Measurements from ENCODE around the gene AK6. TPM values are rescaled to one million over a fixed set of nuclear protein-coding genes. Genes with fewer than 3 reads are reported as not detected.
A peak's percentile ranks its signal among the peaks of the same experiment; 100 is the strongest.

The AK6 gene
- total RNA-seq (40.2 TPM), polyA plus RNA-seq (ENCODE audit: insufficient read depth in 1 of 8, insufficient read length in 8 of 8, low replicate concordance in 1 of 8) (10 to 100 TPM; 35.9 to 53.9 (median 44.6) TPM)
- long read RNA-seq, donor 1, transcript AK6-202 (5 exons, 1,648 nt), result major isoform, 7 of 8 reads
- long read RNA-seq, donor 1, partial matches to known transcripts, result 0 of 8 reads
- long read RNA-seq, donor 1, other reads (novel, unspliced or antisense), result 0 of 8 reads
- long read RNA-seq, donor 2, transcript AK6-202 (5 exons, 1,648 nt), result major isoform, 5 of 6 reads
- long read RNA-seq, donor 2, partial matches to known transcripts, result 0 of 6 reads
- long read RNA-seq, donor 2, other reads (novel, unspliced or antisense), result 0 of 6 reads
- long read RNA-seq, donor 3, transcript AK6-202 (5 exons, 1,648 nt), result major isoform, 30 of 31 reads
- long read RNA-seq, donor 3, partial matches to known transcripts, result 0 of 31 reads
- long read RNA-seq, donor 3, other reads (novel, unspliced or antisense), result 0 of 31 reads
- long read RNA-seq, donor 4, transcript AK6-202 (5 exons, 1,648 nt), result major isoform, 18 of 18 reads
- long read RNA-seq, donor 4, partial matches to known transcripts, result 0 of 18 reads
- long read RNA-seq, donor 4, other reads (novel, unspliced or antisense), result 0 of 18 reads
- long read RNA-seq, donor 5, transcript AK6-201 (5 exons, 1,183 nt), result minor isoform, 6 of 52 reads
- long read RNA-seq, donor 5, transcript AK6-202 (5 exons, 1,648 nt), result major isoform, 44 of 52 reads
- long read RNA-seq, donor 5, partial matches to known transcripts, result 0 of 52 reads
- long read RNA-seq, donor 5, other reads (novel, unspliced or antisense), result 0 of 52 reads
- long read RNA-seq, donor 6, transcript AK6-201 (5 exons, 1,183 nt), result minor isoform, 5 of 40 reads
- long read RNA-seq, donor 6, transcript AK6-202 (5 exons, 1,648 nt), result major isoform, 33 of 40 reads
- long read RNA-seq, donor 6, partial matches to known transcripts, result 0 of 40 reads
- long read RNA-seq, donor 6, other reads (novel, unspliced or antisense), result 0 of 40 reads
- long read RNA-seq, donor 7, transcript AK6-202 (5 exons, 1,648 nt), result major isoform, 26 of 26 reads
- long read RNA-seq, donor 7, partial matches to known transcripts, result 0 of 26 reads
- long read RNA-seq, donor 7, other reads (novel, unspliced or antisense), result 0 of 26 reads
- long read RNA-seq, donor 8, transcript AK6-201 (5 exons, 1,183 nt), result minor isoform, 6 of 30 reads
- long read RNA-seq, donor 8, transcript AK6-202 (5 exons, 1,648 nt), result major isoform, 19 of 30 reads
- long read RNA-seq, donor 8, partial matches to known transcripts, result 5 of 30 reads
- long read RNA-seq, donor 8, other reads (novel, unspliced or antisense), result 0 of 30 reads
- long read RNA-seq, donor 9, transcript AK6-202 (5 exons, 1,648 nt), result major isoform, 20 of 26 reads
- long read RNA-seq, donor 9, partial matches to known transcripts, result 5 of 26 reads
- long read RNA-seq, donor 9, other reads (novel, unspliced or antisense), result 0 of 26 reads
- long read RNA-seq, donor 10, transcript AK6-202 (5 exons, 1,648 nt), result major isoform, 35 of 41 reads
- long read RNA-seq, donor 10, partial matches to known transcripts, result 5 of 41 reads
- long read RNA-seq, donor 10, other reads (novel, unspliced or antisense), result 0 of 41 reads
- long read RNA-seq, donor 11, transcript AK6-202 (5 exons, 1,648 nt), result major isoform, 18 of 22 reads
- long read RNA-seq, donor 11, partial matches to known transcripts, result 0 of 22 reads
- long read RNA-seq, donor 11, other reads (novel, unspliced or antisense), result 0 of 22 reads

DNA sequence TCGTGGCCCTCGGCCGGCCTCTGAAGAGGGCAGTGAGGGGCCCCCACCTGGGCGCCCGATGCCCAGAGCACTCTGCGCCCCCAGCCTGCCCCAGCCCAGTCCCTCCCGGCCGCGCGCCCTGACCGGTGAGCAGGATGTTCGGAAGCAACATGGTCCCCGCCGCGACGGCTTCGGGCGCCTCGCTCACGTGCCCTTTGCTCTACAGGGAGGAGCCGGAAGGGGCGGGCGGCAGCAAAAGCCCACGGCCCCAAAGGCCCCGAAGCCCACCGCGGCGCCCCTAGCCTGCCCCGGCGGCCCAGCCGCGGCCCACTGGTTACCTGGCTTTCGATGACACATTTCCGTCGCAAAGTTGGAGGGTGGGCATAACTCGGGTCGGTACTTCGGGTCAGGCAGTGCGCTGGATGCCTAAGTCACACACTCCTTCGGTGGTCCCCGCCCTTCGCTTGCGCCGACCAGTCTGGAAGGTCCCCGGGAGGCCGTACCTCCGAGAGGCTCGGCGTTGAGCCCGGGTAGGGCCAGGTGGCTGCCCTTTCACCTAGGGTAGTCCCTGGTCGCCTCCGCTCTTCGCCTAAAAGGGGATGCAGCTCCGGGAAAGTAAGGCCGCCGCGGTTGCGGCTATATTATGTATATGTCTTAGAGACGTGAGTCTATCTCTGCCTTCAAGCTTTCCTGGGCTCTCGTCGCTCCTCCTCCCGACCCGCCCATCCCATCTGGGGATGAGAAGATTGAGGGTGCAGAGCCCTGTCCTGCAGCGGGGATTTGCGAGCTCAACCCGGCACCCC lies at the start of gene AK6, which contains the start of the genes RAD17 and TAF9:
TSS of gene AK6 (minus strand) at position 181 of the 782 bp plus-strand sequence. CDS start at position 151, 30 bp downstream.
TSS of gene RAD17 (plus strand) at position 479 of the 782 bp plus-strand sequence. CDS start 2,391 bp downstream, outside the sequence.
TSS of gene TAF9 (minus strand) at position 181 of the 782 bp plus-strand sequence. CDS start 3,783 bp downstream, outside the sequence.
- H3K9me3 ChIP-seq (replicated peaks; ENCODE audit: control insufficient read depth, low read depth, low read length), result no peaks in the 10 kb centered on the region
- DNase-seq, result peak; percentile 96
- H3K27me3 ChIP-seq (ENCODE audit: control insufficient read depth, insufficient read depth, low read length), result no peaks in the 10 kb centered on the region
- H3K27ac ChIP-seq (ENCODE audit: low read length), result peak within 1 kb of the TSS; percentile 80
- H3K36me3 ChIP-seq (ENCODE audit: control insufficient read depth, insufficient read depth, low read length), result peaks cover 26% of the 10 kb centered on the region
- peaks cover 7% of the 10 kb centered on the region for H3K4me1 ChIP-seq (ENCODE audit: control insufficient read depth, insufficient read depth, low read length)
- peak within 1 kb of the TSS; percentile 59 for H3K4me3 ChIP-seq (ENCODE audit: low read length)
- WGBS (ENCODE audit: insufficient coverage), result under 1% methylated on average over 55 of the region's 66 CpGs

DNA sequence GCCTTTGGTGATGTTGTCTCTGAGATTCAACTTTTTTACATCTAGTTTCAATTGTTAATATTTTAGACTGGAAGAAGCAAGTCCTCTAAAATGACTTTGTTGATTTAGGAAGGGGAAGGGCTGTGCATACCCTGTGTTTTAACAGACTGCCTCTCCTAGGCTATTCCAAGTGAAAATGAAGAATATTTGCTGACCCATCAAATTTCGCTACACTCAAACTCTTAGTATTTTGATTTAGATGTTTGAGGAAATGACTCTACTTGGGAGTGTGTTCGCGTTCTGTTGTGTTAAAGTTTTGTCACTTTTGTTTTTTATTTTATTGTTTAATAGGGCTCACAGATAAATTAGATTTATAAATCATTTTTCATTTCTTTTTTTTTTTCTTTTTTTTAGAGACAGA lies 49.2 kb upstream of the AK6 start:
- Histone ChIP-seq H3K36me3 (ENCODE audit: control insufficient read depth, insufficient read depth, low read length) (peaks cover 10% of the 10 kb centered on the region), H3K27ac (ENCODE audit: low read length) (no peak overlapping the region), H3K4me1 (ENCODE audit: control insufficient read depth, insufficient read depth, low read length) (no peaks in the 10 kb centered on the region), H3K27me3 (ENCODE audit: control insufficient read depth, insufficient read depth, low read length) (peaks cover 5% of the 10 kb centered on the region), H3K9me3 (replicated peaks; ENCODE audit: control insufficient read depth, low read depth, low read length) (no peaks in the 10 kb centered on the region), H3K4me3 (ENCODE audit: low read length) (no peak overlapping the region)
- DNase-seq, result no peak
- WGBS (ENCODE audit: insufficient coverage), result no CpG with 5 or more reads among the region's 3 CpGs

DNA sequence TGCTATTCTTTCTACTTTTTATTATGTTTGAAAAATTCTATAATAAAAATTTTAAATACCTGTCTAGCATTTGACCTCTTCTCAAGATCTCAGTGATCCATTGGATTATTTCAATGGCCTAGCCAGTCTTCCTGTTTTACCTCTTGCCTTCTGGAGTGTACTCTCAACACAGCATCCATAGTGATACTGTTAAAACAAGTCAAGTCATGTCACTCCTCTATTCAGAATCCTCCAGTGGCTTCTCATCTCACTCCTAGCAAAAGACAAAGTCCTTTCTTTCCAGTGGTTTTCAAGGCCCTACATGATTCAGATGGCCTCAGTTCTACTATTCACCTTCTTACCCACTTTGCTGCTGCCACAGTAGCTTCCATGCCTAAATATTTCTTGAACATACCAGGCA lies 47.4 kb upstream of the AK6 start:
- peaks cover 14% of the 10 kb centered on the region for H3K36me3 ChIP-seq (ENCODE audit: control insufficient read depth, insufficient read depth, low read length)
- H3K27ac ChIP-seq (ENCODE audit: low read length), result no peak overlapping the region
- no peaks in the 10 kb centered on the region for H3K4me1 ChIP-seq (ENCODE audit: control insufficient read depth, insufficient read depth, low read length)
- H3K9me3 ChIP-seq (replicated peaks; ENCODE audit: control insufficient read depth, low read depth, low read length), result no peaks in the 10 kb centered on the region
- no peak overlapping the region for H3K4me3 ChIP-seq (ENCODE audit: low read length)
- no peak for DNase-seq
- H3K27me3 ChIP-seq (ENCODE audit: control insufficient read depth, insufficient read depth, low read length), result peaks cover 5% of the 10 kb centered on the region

DNA sequence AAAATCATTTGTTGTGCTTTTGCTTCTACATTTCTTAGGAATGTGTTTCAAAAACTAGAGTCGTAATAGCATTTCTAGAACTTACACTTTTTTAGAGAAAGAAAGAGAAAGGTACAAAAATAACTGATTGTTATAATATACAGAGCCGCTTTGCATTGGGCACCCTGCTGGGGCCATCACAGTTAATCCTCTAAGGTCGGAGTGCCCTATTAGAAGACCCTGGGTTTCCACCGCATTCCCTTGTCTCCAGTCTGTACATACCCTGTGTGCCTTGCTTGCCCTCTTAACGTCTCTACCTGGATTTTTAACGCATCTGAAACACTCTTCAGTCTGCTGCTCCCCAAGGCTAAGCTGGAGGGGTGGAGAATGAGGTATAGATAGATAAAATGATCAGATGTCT lies 46.9 kb upstream of the AK6 start:
- DNase-seq, result no peak
- H3K4me1 ChIP-seq (ENCODE audit: control insufficient read depth, insufficient read depth, low read length), result no peaks in the 10 kb centered on the region
- WGBS (ENCODE audit: insufficient coverage), result 70% methylated on average over 2 of the region's 6 CpGs

DNA sequence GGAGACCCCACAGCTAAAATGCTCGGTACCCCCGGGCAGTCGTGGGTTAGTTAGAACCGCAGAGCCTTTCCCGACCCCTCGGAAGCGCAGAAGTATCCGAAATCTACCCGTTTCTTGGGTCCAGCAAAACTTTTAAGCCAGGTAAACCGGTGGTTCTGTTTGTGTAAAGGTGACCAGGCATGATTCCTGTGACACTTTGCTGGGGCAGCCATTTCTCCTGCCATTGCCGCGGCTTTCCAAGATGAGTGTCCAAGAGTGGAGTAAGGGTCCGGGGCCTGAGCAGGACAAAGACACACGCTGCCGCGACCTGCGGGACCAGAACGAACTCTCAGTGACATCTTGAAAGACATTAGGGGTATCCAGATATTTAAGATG lies 46.3 kb upstream of the AK6 start:
- no peak overlapping the region for H3K4me3 ChIP-seq (ENCODE audit: low read length)
- peaks cover 5% of the 10 kb centered on the region for H3K27me3 ChIP-seq (ENCODE audit: control insufficient read depth, insufficient read depth, low read length)
- no peaks in the 10 kb centered on the region for H3K4me1 ChIP-seq (ENCODE audit: control insufficient read depth, insufficient read depth, low read length)
- H3K9me3 ChIP-seq (replicated peaks; ENCODE audit: control insufficient read depth, low read depth, low read length), result no peaks in the 10 kb centered on the region
- 35% methylated on average over 10 of the region's 18 CpGs for WGBS (ENCODE audit: insufficient coverage)
- no peak overlapping the region for H3K27ac ChIP-seq (ENCODE audit: low read length)
- no peak for DNase-seq
- H3K36me3 ChIP-seq (ENCODE audit: control insufficient read depth, insufficient read depth, low read length), result peaks cover 19% of the 10 kb centered on the region

More for the DNA sequence above, 46.9 kb upstream of the AK6 start:
- Histone ChIP-seq H3K36me3 (ENCODE audit: control insufficient read depth, insufficient read depth, low read length) (peaks cover 17% of the 10 kb centered on the region), H3K27me3 (ENCODE audit: control insufficient read depth, insufficient read depth, low read length) (peaks cover 5% of the 10 kb centered on the region), H3K27ac (ENCODE audit: low read length) (no peak overlapping the region), H3K9me3 (replicated peaks; ENCODE audit: control insufficient read depth, low read depth, low read length) (no peaks in the 10 kb centered on the region), H3K4me3 (ENCODE audit: low read length) (no peak overlapping the region)

DNA sequence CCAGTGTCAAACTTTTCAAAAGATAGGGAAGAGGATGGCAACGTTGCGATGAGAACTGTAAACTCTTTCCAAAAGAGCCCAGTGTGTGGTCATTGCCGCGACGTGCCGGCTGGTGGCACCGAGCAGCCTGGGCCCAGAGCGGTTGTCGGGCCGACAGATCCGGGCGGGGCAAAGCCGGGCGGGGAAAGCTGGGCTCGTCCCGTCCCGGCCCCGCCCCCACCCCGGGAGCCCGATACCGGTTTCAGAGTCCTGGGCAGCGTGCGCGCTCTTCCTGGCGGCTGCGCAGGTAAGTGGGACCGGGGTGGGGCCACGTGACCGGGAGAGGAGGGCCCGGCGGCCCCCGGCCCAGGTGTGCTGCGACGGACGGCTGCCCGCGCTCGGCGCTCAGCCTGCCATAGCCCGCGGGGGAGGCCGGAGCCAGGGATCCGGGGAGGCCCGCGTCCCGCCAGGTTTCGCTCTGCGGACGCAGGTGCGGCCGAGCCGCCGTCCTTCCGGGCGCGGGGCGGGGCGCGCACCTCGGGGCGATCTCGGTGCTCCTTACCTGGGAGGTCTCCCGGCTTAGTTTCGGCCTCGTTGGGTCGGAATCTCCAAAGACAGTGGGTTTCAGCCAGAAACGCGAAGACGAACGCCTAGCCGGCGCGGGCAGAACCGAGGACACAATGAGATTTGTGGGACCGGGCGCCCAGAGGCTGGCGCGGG lies 45.7 kb upstream of the AK6 start, which contains the start of gene MARVELD2:
TSS of gene MARVELD2 (plus strand) at position 232 of the 699 bp plus-strand sequence. CDS start 4,270 bp downstream, outside the sequence.
- H3K27ac ChIP-seq (ENCODE audit: low read length), result no peak within 1 kb of the TSS
- no peaks in the 10 kb centered on the region for H3K9me3 ChIP-seq (replicated peaks; ENCODE audit: control insufficient read depth, low read depth, low read length)
- DNase-seq, result peak; percentile 21
- H3K27me3 ChIP-seq (ENCODE audit: control insufficient read depth, insufficient read depth, low read length), result peaks cover 5% of the 10 kb centered on the region
- peaks cover 20% of the 10 kb centered on the region for H3K36me3 ChIP-seq (ENCODE audit: control insufficient read depth, insufficient read depth, low read length)
- H3K4me3 ChIP-seq (ENCODE audit: low read length), result peak within 1 kb of the TSS; percentile 27
- H3K4me1 ChIP-seq (ENCODE audit: control insufficient read depth, insufficient read depth, low read length), result no peaks in the 10 kb centered on the region
- WGBS (ENCODE audit: insufficient coverage), result 11% methylated on average over 78 of the region's 78 CpGs

DNA sequence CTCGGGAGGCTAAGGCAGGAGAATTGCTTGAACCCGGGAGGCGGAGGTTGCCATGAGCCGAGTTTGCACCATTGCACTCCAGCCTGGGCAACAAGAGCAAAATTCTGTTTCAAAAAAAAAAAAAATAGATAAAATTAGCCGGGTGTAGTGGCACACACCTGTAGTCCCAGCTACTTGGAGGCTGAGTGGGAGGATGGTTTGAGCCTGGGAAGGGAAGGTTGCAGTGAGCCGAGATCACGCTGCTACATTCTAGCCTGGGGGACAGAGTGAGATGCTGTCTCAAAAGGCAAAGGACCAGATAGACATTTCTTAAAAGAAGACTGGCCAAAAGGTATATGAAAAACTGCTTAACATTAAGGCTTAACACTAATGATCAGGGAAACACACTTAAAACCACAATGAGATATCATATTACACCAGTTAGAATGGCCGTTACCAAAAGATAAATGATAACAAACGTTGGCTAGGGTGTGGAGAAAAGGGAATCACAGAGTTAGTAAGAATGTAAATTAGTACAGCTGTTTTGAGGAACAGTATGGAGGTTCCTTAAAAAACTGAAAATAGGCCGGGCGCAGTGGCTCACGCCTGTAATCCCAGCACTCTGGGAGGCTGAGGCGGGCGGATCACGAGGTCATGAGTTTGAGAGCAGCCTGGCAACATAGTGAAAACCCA lies 35.5 kb upstream of the AK6 start:
- Histone ChIP-seq H3K9me3 (replicated peaks; ENCODE audit: control insufficient read depth, low read depth, low read length) (no peaks in the 10 kb centered on the region), H3K27me3 (ENCODE audit: control insufficient read depth, insufficient read depth, low read length) (no peaks in the 10 kb centered on the region), H3K4me1 (ENCODE audit: control insufficient read depth, insufficient read depth, low read length) (no peaks in the 10 kb centered on the region), H3K4me3 (ENCODE audit: low read length) (no peak overlapping the region), H3K36me3 (ENCODE audit: control insufficient read depth, insufficient read depth, low read length) (peaks cover 23% of the 10 kb centered on the region), H3K27ac (ENCODE audit: low read length) (no peak overlapping the region)
- WGBS (ENCODE audit: insufficient coverage), result 89% methylated on average over 7 of the region's 15 CpGs
- no peak for DNase-seq

DNA sequence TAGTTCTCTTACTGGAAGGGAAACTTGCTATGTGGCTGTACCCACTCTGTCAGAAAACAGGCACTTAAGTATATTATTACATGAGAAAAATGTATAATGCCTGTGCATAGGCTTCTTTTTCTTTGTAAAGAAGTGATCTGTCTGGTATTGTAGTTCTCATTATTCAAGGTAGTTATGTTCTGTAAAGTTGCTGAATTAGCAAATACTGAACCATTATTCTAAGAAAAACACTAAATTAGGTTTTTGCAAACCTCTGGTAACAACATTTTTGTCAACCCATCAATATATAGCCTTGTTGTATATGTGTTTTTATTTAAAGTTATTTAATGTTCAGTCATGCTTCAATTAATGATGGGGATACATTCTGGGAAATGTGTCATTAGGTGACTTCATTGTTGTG lies 9.1 kb upstream of the AK6 start:
- Histone ChIP-seq H3K36me3 (ENCODE audit: control insufficient read depth, insufficient read depth, low read length) (peaks cover 27% of the 10 kb centered on the region), H3K4me1 (ENCODE audit: control insufficient read depth, insufficient read depth, low read length) (no peaks in the 10 kb centered on the region), H3K27ac (ENCODE audit: low read length) (no peak overlapping the region), H3K27me3 (ENCODE audit: control insufficient read depth, insufficient read depth, low read length) (no peaks in the 10 kb centered on the region), H3K9me3 (replicated peaks; ENCODE audit: control insufficient read depth, low read depth, low read length) (no peaks in the 10 kb centered on the region), H3K4me3 (ENCODE audit: low read length) (no peak overlapping the region)
- no peak for DNase-seq
